BJ (cell line): ENCODE data around the gene FGFR3. TPM values are rescaled to one million over a fixed set of nuclear protein-coding genes. Genes with fewer than 3 reads are reported as not detected.

Source experiments
- CTCF ChIA-PET: fragments of 350-600 bp; formaldehyde crosslinking; extraction: SDS; loops from one replicate; lab custom pipeline; 2021; ENCODE audit warnings: antibody characterized with exemption, inconsistent platforms; lab: Yijun Ruan, JAX
- POLR2A ChIA-PET: fragments of 300-600 bp; sonication (Branson Sonifier 250); formaldehyde crosslinking; extraction: SDS; loops from one replicate; lab custom pipeline; 2021; ENCODE audit warnings: antibody characterized with exemption; lab: Charles Lee
- DNase-seq: peaks from one replicate; pipeline ENCODE4 v3.0.0-alpha.2; 2011; ENCODE audit warnings: low read depth
- H3K27me3 ChIP-seq: 2 replicates; pipeline ENCODE4 v1.6.0; 2011; ENCODE audit warnings: low read length; ENCODE audit not compliant: control insufficient read depth, insufficient read depth
- H3K36me3 ChIP-seq: 2 replicates; pipeline ENCODE4 v1.5.1; 2011; ENCODE audit warnings: low read length; ENCODE audit not compliant: control insufficient read depth, insufficient read depth
- H3K4me3 ChIP-seq: 2 replicates; pipeline ENCODE4 v1.5.1; 2011; ENCODE audit warnings: low read depth, mild to moderate bottlenecking, control low read depth, low read length
- polyA plus RNA-seq: library from polyadenylated mRNA; depleted of rRNA; stranded (reverse); fragments of >200 nt; gene quantifications from 2 replicates; pipeline ENCODE4 v1.2.3, GENCODE V29; 2011
- TF ChIP-seq, protein P1 (sequence below): IDR thresholded peaks from 2 replicates; pipeline ENCODE4 v1.5.1; 2011; ENCODE audit warnings: low read depth, mild to moderate bottlenecking, control low read depth, inconsistent platforms, low read length, moderate library complexity; ENCODE audit not compliant: insufficient read depth

FGFR3 gene
- polyA plus RNA-seq, 1 experiment = 1.0 TPM

GRCh38 chr4:1784395-1784788 is 8.7 kb upstream of the FGFR3 start:
- ChIA-PET POLR2A (no interaction called here), CTCF (interaction anchor here (2.7 kb wide), 1 partner anchor 26 kb away, joined by 10 read pairs; no protein-coding TSS in a partner anchor)
- Histone ChIP-seq H3K36me3 (no peaks in the 10 kb centered on the region), H3K4me3 (no peak overlapping the region), H3K27me3 (peaks cover 2% of the 10 kb centered on the region; the same call in 1 of the 2 replicates)
- TF ChIP-seq, protein P1, sequence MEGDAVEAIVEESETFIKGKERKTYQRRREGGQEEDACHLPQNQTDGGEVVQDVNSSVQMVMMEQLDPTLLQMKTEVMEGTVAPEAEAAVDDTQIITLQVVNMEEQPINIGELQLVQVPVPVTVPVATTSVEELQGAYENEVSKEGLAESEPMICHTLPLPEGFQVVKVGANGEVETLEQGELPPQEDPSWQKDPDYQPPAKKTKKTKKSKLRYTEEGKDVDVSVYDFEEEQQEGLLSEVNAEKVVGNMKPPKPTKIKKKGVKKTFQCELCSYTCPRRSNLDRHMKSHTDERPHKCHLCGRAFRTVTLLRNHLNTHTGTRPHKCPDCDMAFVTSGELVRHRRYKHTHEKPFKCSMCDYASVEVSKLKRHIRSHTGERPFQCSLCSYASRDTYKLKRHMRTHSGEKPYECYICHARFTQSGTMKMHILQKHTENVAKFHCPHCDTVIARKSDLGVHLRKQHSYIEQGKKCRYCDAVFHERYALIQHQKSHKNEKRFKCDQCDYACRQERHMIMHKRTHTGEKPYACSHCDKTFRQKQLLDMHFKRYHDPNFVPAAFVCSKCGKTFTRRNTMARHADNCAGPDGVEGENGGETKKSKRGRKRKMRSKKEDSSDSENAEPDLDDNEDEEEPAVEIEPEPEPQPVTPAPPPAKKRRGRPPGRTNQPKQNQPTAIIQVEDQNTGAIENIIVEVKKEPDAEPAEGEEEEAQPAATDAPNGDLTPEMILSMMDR = no peak
- no peak for DNase-seq

GRCh38 chr4:1784789-1785591 is 8.1 kb upstream of the FGFR3 start:
- Histone ChIP-seq H3K4me3 (no peak overlapping the region), H3K36me3 (no peaks in the 10 kb centered on the region), H3K27me3 (peaks cover 2% of the 10 kb centered on the region; the same call in 1 of the 2 replicates)
- ChIA-PET POLR2A (no interaction called here), CTCF (interaction anchor here (2.7 kb wide), 1 partner anchor 25 kb away, joined by 10 read pairs; no protein-coding TSS in a partner anchor)
- DNase-seq = no peak
- TF ChIP-seq, protein P1 = no peak

- Histone ChIP-seq H3K27me3 (peaks cover 2% of the 10 kb centered on the region; the same call in 1 of the 2 replicates), H3K4me3 (no peak overlapping the region), H3K36me3 (no peaks in the 10 kb centered on the region)
- ChIA-PET CTCF (interaction anchor here (2.7 kb wide), 1 partner anchor 24 kb away, joined by 10 read pairs; no protein-coding TSS in a partner anchor), POLR2A (no interaction called here)
- DNase-seq = no peak
- TF ChIP-seq, protein P1 = no peak
Measured at GRCh38 chr4:1785592-1785991, 7.5 kb upstream of the FGFR3 start.

DNA sequence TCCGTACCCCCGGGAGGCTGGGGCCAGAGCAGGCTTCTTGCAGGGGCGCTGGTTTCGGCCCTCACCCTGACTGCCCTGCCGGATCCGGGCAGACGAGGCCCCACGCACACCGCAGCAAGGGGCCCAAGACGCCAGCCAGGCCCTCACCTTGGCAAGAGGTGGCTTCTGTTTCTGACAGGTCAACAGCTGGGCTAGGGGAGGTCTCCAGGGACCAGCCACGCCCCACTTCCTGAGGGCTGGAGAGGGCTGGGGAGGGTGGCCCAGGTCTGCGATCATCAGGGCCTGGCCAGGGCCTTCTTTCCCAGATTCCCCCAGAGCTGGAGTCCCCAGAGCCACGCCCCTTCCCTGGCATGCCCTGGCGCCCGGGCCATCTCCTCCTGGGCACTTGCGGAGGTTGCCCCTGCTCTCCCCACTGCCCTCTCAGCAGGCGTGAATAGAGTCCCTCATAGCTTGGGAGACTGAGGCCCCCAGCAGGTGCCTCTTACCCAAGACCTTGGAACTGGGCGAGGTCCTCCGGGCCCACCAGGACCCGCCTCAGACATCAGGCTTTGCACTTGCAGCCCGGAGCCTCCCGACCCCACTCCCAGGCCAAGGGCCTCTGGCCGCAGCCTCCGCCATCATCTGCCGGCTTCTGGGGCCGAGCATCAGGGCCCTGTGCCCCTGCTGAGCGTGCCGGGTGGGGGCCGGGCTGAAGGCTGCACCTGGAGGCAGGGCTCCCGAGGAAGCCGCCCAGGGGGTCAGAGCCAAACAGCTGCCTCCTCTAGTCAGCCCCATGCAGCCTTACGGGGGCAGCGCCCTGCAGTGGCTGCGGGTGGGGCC is 6.3 kb upstream of the FGFR3 start:
- no peak for DNase-seq
- ChIA-PET POLR2A (no interaction called here), CTCF (interaction anchor here (0.6 to 2.7 kb wide), 2 partner anchors 23 to 1144 kb away, joined by 3 to 10 read pairs; no protein-coding TSS in a partner anchor)
- TF ChIP-seq, protein P1 = no peak
- H3K27me3 ChIP-seq = peaks cover 5% of the 10 kb centered on the region; the same call in 1 of the 2 replicates
- H3K36me3 ChIP-seq = no peaks in the 10 kb centered on the region
- no peak overlapping the region for H3K4me3 ChIP-seq
